Panc1 (cell line): ENCODE results near the gene RABGAP1L. TPM values are rescaled to one million over a fixed set of nuclear protein-coding genes. Genes with fewer than 3 reads are reported as not detected.
A peak's percentile ranks its signal among the peaks of the same experiment; 100 is the strongest.

ENCODE experiments used
- ATAC-seq: fragments of 200-7000 bp; cut with Tn5 transposase; 2 replicates; pipeline ENCODE4 v1.9.1; 2020; ENCODE audit warnings: mild to moderate bottlenecking, moderate library complexity
- BruUV-seq: library from RNA; stranded (reverse); fragments of 400-500 nt; replicated peaks from 2 replicates; lab custom pipeline; 2021; lab: Mats Ljungman, UMichigan
- CTCF ChIA-PET: fragments of 300-600 bp; sonication (Branson Sonifier 250); formaldehyde crosslinking; loops from one replicate; lab custom pipeline; 2022; ENCODE audit warnings: antibody characterized with exemption; lab: Charles Lee
- POLR2A ChIA-PET: fragments of 300-600 bp; sonication (Branson Sonifier 250); formaldehyde crosslinking; loops from one replicate; lab custom pipeline; 2022; ENCODE audit warnings: antibody characterized with exemption; lab: Charles Lee
- DNase-seq: peaks from one replicate; pipeline ENCODE4 v3.0.0-alpha.2; 2010; ENCODE audit warnings: low read depth, low spot score
- H3K27ac ChIP-seq: 2 replicates; pipeline ENCODE4 v1.5.1; 2011; ENCODE audit warnings: mild to moderate bottlenecking, low read length, inconsistent platforms
- H3K27me3 ChIP-seq: fragments of 200-500 bp; sonication (Bioruptor generic); 2 replicates; pipeline ENCODE4 v1.6.0; 2014; ENCODE audit warnings: low read length, inconsistent platforms; ENCODE audit not compliant: control insufficient read depth, insufficient read depth
- H3K36me3 ChIP-seq: fragments of 200-500 bp; sonication (Bioruptor generic); 2 replicates; pipeline ENCODE4 v1.5.1; 2014; ENCODE audit warnings: inconsistent platforms, mild to moderate bottlenecking, low read length, moderate library complexity; ENCODE audit not compliant: control insufficient read depth, insufficient read depth
- H3K4me1 ChIP-seq: 2 replicates; pipeline ENCODE4 v1.5.1; 2011; ENCODE audit warnings: inconsistent platforms, mild to moderate bottlenecking, low read length, moderate library complexity; ENCODE audit not compliant: control insufficient read depth, insufficient read depth
- H3K4me3 ChIP-seq, 2 experiments: 2 replicates each; pipeline ENCODE4 v1.5.1; 2011 to 2012; ENCODE audit warnings: low read depth in 2 of 2, low read length in 2 of 2, mild to moderate bottlenecking in 2 of 2, inconsistent platforms in 1 of 2, moderate library complexity in 1 of 2
- H3K9me3 ChIP-seq: fragments of 200-500 bp; sonication (Bioruptor generic); 2 replicates; pipeline ENCODE4 v1.5.1; 2014; ENCODE audit warnings: low read depth, mild to moderate bottlenecking, inconsistent platforms, low read length, moderate library complexity; ENCODE audit not compliant: control insufficient read depth, insufficient read depth
- CTCF ChIP-seq: fragments of 450-650 bp; IDR thresholded peaks from 2 replicates; pipeline ENCODE4 v1.5.1; 2017; ENCODE audit warnings: mild to moderate bottlenecking
- POLR2AphosphoS5 ChIP-seq: IDR thresholded peaks from 2 replicates; pipeline ENCODE4 v1.6.1; 2012; ENCODE audit warnings: mild to moderate bottlenecking, low read depth, low read length, moderate library complexity
- REST ChIP-seq, 2 experiments: IDR thresholded peaks; 2 replicates each; pipeline ENCODE4 v1.6.1; 2011 to 2012; ENCODE audit warnings: low read depth in 2 of 2, control low read depth in 1 of 2, low read length in 1 of 2, mild to moderate bottlenecking in 1 of 2, moderate library complexity in 1 of 2; ENCODE audit not compliant: insufficient read depth in 1 of 2
- SIN3A ChIP-seq: IDR thresholded peaks from 2 replicates; pipeline ENCODE4 v1.6.1; 2012; ENCODE audit warnings: low read depth, mild to moderate bottlenecking, low read length, moderate library complexity, borderline replicate concordance; ENCODE audit not compliant: insufficient read depth
- TCF7L2 ChIP-seq: IDR thresholded peaks from 2 replicates; pipeline ENCODE4 v1.6.1; 2011; ENCODE audit warnings: mild to moderate bottlenecking, low read depth, low read length, inconsistent platforms
- in situ Hi-C: cut with HindIII; loops from 2 replicates; pipeline ENCODE4 v1.10.0; 2016; ENCODE audit warnings: low sequenced_read_pairs, low pct_unique_long_range_greater_than_20kb
- intact Hi-C: fragments of 100-400 bp; cut with micrococcal nuclease; formaldehyde crosslinking; loops from one replicate; pipeline ENCODE4 v1.10.0; 2022; ENCODE audit not compliant: unreplicated experiment
- total RNA-seq: library from RNA; stranded (reverse); gene quantifications from one replicate; pipeline ENCODE4 v1.2.1, GENCODE V29; 2021; ENCODE audit not compliant: unreplicated experiment

The RABGAP1L gene
- total RNA-seq, 1 experiment from 2014 or later, result 37.0 TPM

- BruUV-seq, result no TSS peak
- H3K27ac ChIP-seq, result peak overlapping the region; percentile 90
- CTCF ChIA-PET, result no interaction called here
- DNase-seq (no peak), ATAC-seq (no peak)
- POLR2A ChIA-PET, result no interaction called here
- TF ChIP-seq POLR2AphosphoS5, result no peak
- TF ChIP-seq SIN3A, result no peak
- no peak for TF ChIP-seq CTCF
- TF ChIP-seq REST (IDR thresholded peaks at IDR 0.05; ENCODE audit: insufficient read depth in 1 of 2, low read depth in 2 of 2, low read length in 1 of 2), result no peak
- TF ChIP-seq TCF7L2, result no peak
- no peaks in the 10 kb centered on the region for H3K9me3 ChIP-seq
- H3K4me1 ChIP-seq, result peaks cover 9% of the 10 kb centered on the region
- no peaks in the 10 kb centered on the region for H3K36me3 ChIP-seq
- H3K4me3 ChIP-seq, result peak overlapping the region in 1 of 2 experiments; percentile 45; a peak in 1 of 4 replicates
- no peaks in the 10 kb centered on the region for H3K27me3 ChIP-seq
- intact Hi-C loops (no loop called here), in situ Hi-C loops (no loop called here)
These were observed 830.4 kb downstream of the RABGAP1L start for GRCh38 chr1:174989536-174990220.

- intact Hi-C loops (no loop called here), in situ Hi-C loops (no loop called here)
- Histone ChIP-seq H3K36me3 (no peaks in the 10 kb centered on the region), H3K4me1 (peaks cover 9% of the 10 kb centered on the region), H3K9me3 (no peaks in the 10 kb centered on the region), H3K4me3 (peak overlapping the region; percentile 45 to 59), H3K27me3 (no peaks in the 10 kb centered on the region), H3K27ac (peak overlapping the region; percentile 90)
- ChIA-PET POLR2A (no interaction called here), CTCF (no interaction called here)
- peak; percentile 94 for ATAC-seq
- TF ChIP-seq SIN3A (no peak), REST (IDR thresholded peaks at IDR 0.05; ENCODE audit: insufficient read depth in 1 of 2, low read depth in 2 of 2, low read length in 1 of 2) (no peak), POLR2AphosphoS5 (peak; percentile 31; the same call in 1 of the 2 replicates)
- BruUV-seq, result TSS peak; percentile 24
- peak; percentile 61 for DNase-seq
These were observed 831.2 kb downstream of the RABGAP1L start for GRCh38 chr1:174990382-174990999.
